ENCODE data around the gene SIK3. TPM values are rescaled to one million over a fixed set of nuclear protein-coding genes. Genes with fewer than 3 reads are reported as not detected.

The SIK3 gene
- total RNA-seq, 1 donor = 25.7 TPM

DNA sequence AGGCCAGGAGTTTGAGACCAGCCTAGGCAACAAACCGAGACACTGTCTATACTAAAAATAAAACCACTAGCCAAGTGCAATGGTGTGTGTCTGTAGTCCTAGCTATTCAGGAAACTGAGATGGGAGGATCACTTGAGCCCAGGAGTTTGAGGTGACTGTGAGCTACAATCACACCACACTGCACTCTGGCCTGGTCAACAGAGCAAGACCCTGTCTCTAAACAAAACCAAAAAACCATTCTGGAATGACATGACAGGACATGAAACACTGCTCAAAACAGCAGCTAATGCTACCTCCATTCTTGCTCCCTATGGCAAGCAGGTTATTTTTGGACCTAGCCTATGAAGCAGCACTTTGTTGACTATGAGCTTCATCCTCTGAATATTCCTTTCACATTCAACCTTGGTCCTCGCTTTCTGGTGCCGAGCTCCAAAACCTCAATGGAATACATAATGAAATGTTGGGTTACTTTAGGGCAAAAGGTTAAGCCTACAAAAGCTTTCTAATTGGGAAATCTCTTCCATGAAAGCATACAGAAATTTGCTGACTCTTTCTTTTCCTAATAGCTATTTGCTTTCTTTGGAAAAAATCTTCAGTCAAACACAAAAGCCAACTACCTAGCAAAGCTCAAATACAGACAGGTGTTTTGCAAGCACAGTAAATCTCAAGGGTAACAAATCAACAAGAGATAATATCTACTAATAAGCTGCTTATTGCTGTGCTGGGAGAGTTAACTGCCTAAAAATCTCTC is 21.1 kb downstream of the SIK3 start:
- Histone ChIP-seq H3K4me2 (ENCODE audit: insufficient read depth, low read length) (no peak overlapping the region), H3K4me3 (ENCODE audit: insufficient read depth, low read length) (no peak overlapping the region), H4K20me1 (ENCODE audit: insufficient read depth, low read length) (peaks cover 62% of the 10 kb centered on the region), H3K36me3 (ENCODE audit: insufficient read depth, low read length) (no peaks in the 10 kb centered on the region), H3K9me3 (ENCODE audit: low read depth, low read length) (no peaks in the 10 kb centered on the region), H3K27me3 (ENCODE audit: insufficient read depth, low read length) (no peaks in the 10 kb centered on the region), H3K4me1 (ENCODE audit: insufficient read depth, low read length) (peaks cover 30% of the 10 kb centered on the region), H3K27ac (ENCODE audit: low read depth, low read length) (no peak overlapping the region), H2AFZ (ENCODE audit: low read length) (no peak overlapping the region), H3K79me2 (ENCODE audit: insufficient read depth, low read length) (peaks cover 77% of the 10 kb centered on the region)
- DNase-seq (ENCODE audit: insufficient read length, low spot score, missing footprints) = no peak
- no peak for TF ChIP-seq CTCF (IDR thresholded peaks at IDR 0.05; ENCODE audit: extremely low read depth, low read depth, low read length)

- DNase-seq (ENCODE audit: insufficient read length, low spot score, missing footprints) = no peak
- peaks cover 71% of the 10 kb centered on the region for H4K20me1 ChIP-seq (ENCODE audit: insufficient read depth, low read length)
- TF ChIP-seq CTCF (IDR thresholded peaks at IDR 0.05; ENCODE audit: extremely low read depth, low read depth, low read length) = no peak
Measured at GRCh38 chr11:117075186-117075585, 23.0 kb downstream of the SIK3 start.

DNA sequence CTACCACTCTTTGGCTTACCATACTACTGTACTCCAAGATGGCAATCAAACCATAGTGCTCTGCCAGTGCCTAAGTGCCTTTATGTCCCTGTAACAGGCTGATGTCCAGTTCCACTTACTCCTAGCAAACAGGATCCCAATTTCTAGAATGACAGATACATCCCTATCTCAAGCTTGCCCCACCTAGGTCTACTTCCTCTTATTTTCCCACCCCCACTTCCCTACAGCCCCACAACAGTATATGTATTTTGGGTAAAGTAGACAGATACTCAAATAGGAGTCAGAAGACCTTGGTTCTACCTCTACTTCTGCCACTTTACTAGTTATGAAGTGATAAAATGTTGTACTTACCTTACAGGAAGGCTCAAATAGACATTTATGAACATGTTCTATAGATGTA is 24.1 kb downstream of the SIK3 start:
- DNase-seq (ENCODE audit: insufficient read length, low spot score, missing footprints) = no peak
- H3K27me3 ChIP-seq (ENCODE audit: insufficient read depth, low read length) = no peaks in the 10 kb centered on the region
- TF ChIP-seq CTCF (IDR thresholded peaks at IDR 0.05; ENCODE audit: extremely low read depth, low read depth, low read length) = no peak
- peaks cover 75% of the 10 kb centered on the region for H3K79me2 ChIP-seq (ENCODE audit: insufficient read depth, low read length)
- no peaks in the 10 kb centered on the region for H3K9me3 ChIP-seq (ENCODE audit: low read depth, low read length)
- no peak overlapping the region for H2AFZ ChIP-seq (ENCODE audit: low read length)
- no peaks in the 10 kb centered on the region for H3K36me3 ChIP-seq (ENCODE audit: insufficient read depth, low read length)
- H4K20me1 ChIP-seq (ENCODE audit: insufficient read depth, low read length) = peaks cover 78% of the 10 kb centered on the region
- H3K4me2 ChIP-seq (ENCODE audit: insufficient read depth, low read length) = no peak overlapping the region
- H3K4me3 ChIP-seq (ENCODE audit: insufficient read depth, low read length) = no peak overlapping the region
- peaks cover 40% of the 10 kb centered on the region for H3K4me1 ChIP-seq (ENCODE audit: insufficient read depth, low read length)
- no peak overlapping the region for H3K27ac ChIP-seq (ENCODE audit: low read depth, low read length)

More at GRCh38 chr11:117075186-117075585, 23.0 kb downstream of the SIK3 start:
- Histone ChIP-seq H2AFZ (ENCODE audit: low read length) (no peak overlapping the region), H3K4me3 (ENCODE audit: insufficient read depth, low read length) (no peak overlapping the region), H3K79me2 (ENCODE audit: insufficient read depth, low read length) (peaks cover 73% of the 10 kb centered on the region), H3K9me3 (ENCODE audit: low read depth, low read length) (no peaks in the 10 kb centered on the region), H3K36me3 (ENCODE audit: insufficient read depth, low read length) (no peaks in the 10 kb centered on the region), H3K27ac (ENCODE audit: low read depth, low read length) (no peak overlapping the region), H3K27me3 (ENCODE audit: insufficient read depth, low read length) (no peaks in the 10 kb centered on the region), H3K4me2 (ENCODE audit: insufficient read depth, low read length) (no peak overlapping the region), H3K4me1 (ENCODE audit: insufficient read depth, low read length) (peaks cover 40% of the 10 kb centered on the region)

- H3K27ac ChIP-seq (ENCODE audit: low read depth, low read length) = peak overlapping the region; percentile 57
- no peak overlapping the region for H3K4me3 ChIP-seq (ENCODE audit: insufficient read depth, low read length)
- H3K9me3 ChIP-seq (ENCODE audit: low read depth, low read length) = no peaks in the 10 kb centered on the region
- no peak overlapping the region for H2AFZ ChIP-seq (ENCODE audit: low read length)
- H4K20me1 ChIP-seq (ENCODE audit: insufficient read depth, low read length) = peaks cover 77% of the 10 kb centered on the region
- DNase-seq (ENCODE audit: insufficient read length, low spot score, missing footprints) = no peak
- peaks cover 40% of the 10 kb centered on the region for H3K4me1 ChIP-seq (ENCODE audit: insufficient read depth, low read length)
- peaks cover 73% of the 10 kb centered on the region for H3K79me2 ChIP-seq (ENCODE audit: insufficient read depth, low read length)
- TF ChIP-seq CTCF (IDR thresholded peaks at IDR 0.05; ENCODE audit: extremely low read depth, low read depth, low read length) = no peak
- H3K4me2 ChIP-seq (ENCODE audit: insufficient read depth, low read length) = no peak overlapping the region
- no peaks in the 10 kb centered on the region for H3K36me3 ChIP-seq (ENCODE audit: insufficient read depth, low read length)
- H3K27me3 ChIP-seq (ENCODE audit: insufficient read depth, low read length) = no peaks in the 10 kb centered on the region
Measured at GRCh38 chr11:117073539-117073938, 24.7 kb downstream of the SIK3 start.

All from osteoblast (primary cell).